SK-N-SH treated with all-trans-retinoic acid at 6 μM for 48 hours (cell line): ENCODE data around the gene CYP3A5.

ENCODE experiments used
- ESRRG ChIP-seq: fragments of 250-450 bp; sonication (Bioruptor Pico); IDR thresholded peaks from 2 replicates; pipeline ENCODE4 v1.6.1; 2021; ENCODE audit warnings: mild to moderate bottlenecking
- PPARA ChIP-seq: fragments of 250-450 bp; sonication (Bioruptor Pico); IDR thresholded peaks from 2 replicates; pipeline ENCODE4 v1.5.0; 2020; ENCODE audit warnings: mild to moderate bottlenecking, borderline replicate concordance
- TF ChIP-seq, protein P1 (sequence below): fragments of 250-450 bp; sonication (Bioruptor Pico); IDR thresholded peaks from 2 replicates; pipeline ENCODE4 v1.8.0; 2021; ENCODE audit warnings: low read depth, mild to moderate bottlenecking, moderate library complexity, borderline replicate concordance

- TF ChIP-seq, protein P1, sequence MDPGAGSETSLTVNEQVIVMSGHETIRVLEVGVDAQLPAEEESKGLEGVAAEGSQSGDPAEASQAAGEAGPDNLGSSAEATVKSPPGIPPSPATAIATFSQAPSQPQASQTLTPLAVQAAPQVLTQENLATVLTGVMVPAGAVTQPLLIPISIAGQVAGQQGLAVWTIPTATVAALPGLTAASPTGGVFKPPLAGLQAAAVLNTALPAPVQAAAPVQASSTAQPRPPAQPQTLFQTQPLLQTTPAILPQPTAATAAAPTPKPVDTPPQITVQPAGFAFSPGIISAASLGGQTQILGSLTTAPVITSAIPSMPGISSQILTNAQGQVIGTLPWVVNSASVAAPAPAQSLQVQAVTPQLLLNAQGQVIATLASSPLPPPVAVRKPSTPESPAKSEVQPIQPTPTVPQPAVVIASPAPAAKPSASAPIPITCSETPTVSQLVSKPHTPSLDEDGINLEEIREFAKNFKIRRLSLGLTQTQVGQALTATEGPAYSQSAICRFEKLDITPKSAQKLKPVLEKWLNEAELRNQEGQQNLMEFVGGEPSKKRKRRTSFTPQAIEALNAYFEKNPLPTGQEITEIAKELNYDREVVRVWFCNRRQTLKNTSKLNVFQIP (CRISPR knock-in tag) = no peak
- TF ChIP-seq ESRRG (CRISPR knock-in tag) (no peak), PPARA (CRISPR knock-in tag) (no peak)
Measured at GRCh38 chr7:99625961-99626360, 53.8 kb downstream of the CYP3A5 start.
